ENCODE results near the gene NR1D2. TPM values are rescaled to one million over a fixed set of nuclear protein-coding genes. Genes with fewer than 3 reads are reported as not detected.

The NR1D2 gene
- total RNA-seq, 1 experiment from 2014 or later = 66.0 TPM

DNA sequence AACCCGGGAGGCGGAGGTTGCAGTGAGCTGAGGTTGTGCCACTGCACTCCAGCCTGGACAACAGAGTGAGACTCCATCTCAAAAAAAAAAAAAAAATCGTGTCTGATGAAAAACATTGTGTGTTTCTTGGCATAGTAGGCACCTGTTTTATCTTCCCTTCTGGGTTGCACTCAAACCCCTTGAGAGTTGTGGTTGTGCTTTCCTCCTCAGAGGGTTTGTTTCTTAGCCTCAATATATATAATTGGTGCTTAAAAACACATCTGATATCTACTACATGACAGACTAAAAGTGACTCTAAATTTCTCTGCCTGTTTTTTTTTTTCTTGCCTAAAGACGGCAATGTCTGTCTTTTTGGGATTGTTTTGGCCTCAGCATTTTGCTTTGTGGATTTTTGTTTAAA, 7.6 kb downstream of the NR1D2 start:
- Histone ChIP-seq H3K4me2 (no peak overlapping the region), H3K27ac (no peak overlapping the region), H3F3A (ENCODE audit: insufficient read depth, low read depth) (peaks cover 20% of the 10 kb centered on the region), H3K79me2 (ENCODE audit: low read depth) (peaks cover 97% of the 10 kb centered on the region), H3K36me3 (ENCODE audit: low read depth) (peaks cover 24% of the 10 kb centered on the region), H4K20me1 (ENCODE audit: insufficient read depth) (peaks cover 20% of the 10 kb centered on the region), H3K4me3 (no peak overlapping the region), H3K9me3 (ENCODE audit: insufficient read depth, low read depth) (no peaks in the 10 kb centered on the region), H2AFZ (no peak overlapping the region), H3K9me2 (ENCODE audit: insufficient read depth) (no peaks in the 10 kb centered on the region), H3K4me1 (replicated peaks; ENCODE audit: insufficient read depth) (peaks cover 19% of the 10 kb centered on the region), H3K27me3 (ENCODE audit: insufficient read depth, low read depth) (no peaks in the 10 kb centered on the region)
- intact Hi-C loops (cut with micrococcal nuclease; ENCODE audit: unreplicated experiment) = no loop called here
- no peak for TF ChIP-seq EZH2 (IDR thresholded peaks at IDR 0.05; ENCODE audit: low read depth)
- TF ChIP-seq, protein P1, sequence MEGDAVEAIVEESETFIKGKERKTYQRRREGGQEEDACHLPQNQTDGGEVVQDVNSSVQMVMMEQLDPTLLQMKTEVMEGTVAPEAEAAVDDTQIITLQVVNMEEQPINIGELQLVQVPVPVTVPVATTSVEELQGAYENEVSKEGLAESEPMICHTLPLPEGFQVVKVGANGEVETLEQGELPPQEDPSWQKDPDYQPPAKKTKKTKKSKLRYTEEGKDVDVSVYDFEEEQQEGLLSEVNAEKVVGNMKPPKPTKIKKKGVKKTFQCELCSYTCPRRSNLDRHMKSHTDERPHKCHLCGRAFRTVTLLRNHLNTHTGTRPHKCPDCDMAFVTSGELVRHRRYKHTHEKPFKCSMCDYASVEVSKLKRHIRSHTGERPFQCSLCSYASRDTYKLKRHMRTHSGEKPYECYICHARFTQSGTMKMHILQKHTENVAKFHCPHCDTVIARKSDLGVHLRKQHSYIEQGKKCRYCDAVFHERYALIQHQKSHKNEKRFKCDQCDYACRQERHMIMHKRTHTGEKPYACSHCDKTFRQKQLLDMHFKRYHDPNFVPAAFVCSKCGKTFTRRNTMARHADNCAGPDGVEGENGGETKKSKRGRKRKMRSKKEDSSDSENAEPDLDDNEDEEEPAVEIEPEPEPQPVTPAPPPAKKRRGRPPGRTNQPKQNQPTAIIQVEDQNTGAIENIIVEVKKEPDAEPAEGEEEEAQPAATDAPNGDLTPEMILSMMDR (conservative IDR thresholded peaks at IDR 0.05) = no peak
- BruUV-seq (replicated peaks) = no TSS peak
- ChIA-PET CTCF (no interaction called here), POLR2A (ENCODE audit: unreplicated experiment) (no interaction called here)
- DNase-seq = no peak

DNA sequence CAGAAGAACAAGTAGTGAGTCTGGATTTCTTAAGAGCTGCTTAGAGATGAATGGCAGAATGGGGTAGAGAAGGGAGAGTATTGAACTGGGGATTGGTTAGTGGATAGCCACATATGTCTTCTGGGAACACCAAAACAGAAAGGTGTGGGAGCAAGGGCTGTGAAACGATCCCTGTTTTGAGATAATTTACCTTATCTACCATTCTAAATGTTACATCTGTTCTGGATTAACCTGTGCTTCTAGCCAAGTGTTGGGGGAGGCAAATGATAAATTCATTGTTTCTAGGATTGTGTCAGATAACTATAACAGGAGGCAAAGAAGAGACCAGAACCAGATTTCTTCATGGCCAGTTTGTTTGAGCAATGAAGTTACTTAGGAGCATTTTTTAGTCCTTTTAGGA, 8.4 kb downstream of the NR1D2 start:
- POLR2A ChIA-PET (ENCODE audit: unreplicated experiment) = no interaction called here

DNA sequence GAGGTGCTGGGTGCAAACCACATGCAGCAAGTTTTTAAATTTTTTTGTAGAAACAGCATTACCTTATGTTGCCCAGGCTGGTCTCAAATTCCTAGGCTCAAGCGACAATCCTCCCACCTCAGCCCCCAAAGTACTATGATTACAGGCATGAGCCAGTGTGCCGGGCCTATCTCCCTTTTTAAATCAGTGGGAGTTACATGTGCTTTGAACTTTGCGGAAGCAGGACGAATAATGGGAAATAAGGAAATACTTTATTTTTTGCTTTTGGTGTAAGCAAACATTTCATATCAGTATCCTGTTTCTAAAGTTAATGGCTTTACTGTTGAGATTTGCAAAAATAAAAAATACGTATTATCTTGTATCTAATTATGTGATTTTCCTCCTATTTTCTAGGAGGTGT, 9.1 kb downstream of the NR1D2 start:
- Histone ChIP-seq H4K20me1 (ENCODE audit: insufficient read depth) (peaks cover 14% of the 10 kb centered on the region; the same call in 1 of the 2 replicates), H3K36me3 (ENCODE audit: low read depth) (peaks cover 18% of the 10 kb centered on the region), H3F3A (ENCODE audit: insufficient read depth, low read depth) (peaks cover 26% of the 10 kb centered on the region), H3K79me2 (ENCODE audit: low read depth) (peaks cover 90% of the 10 kb centered on the region), H3K4me2 (no peak overlapping the region), H3K27ac (no peak overlapping the region), H3K9me3 (ENCODE audit: insufficient read depth, low read depth) (no peaks in the 10 kb centered on the region), H3K4me1 (replicated peaks; ENCODE audit: insufficient read depth) (peaks cover 22% of the 10 kb centered on the region), H3K9me2 (ENCODE audit: insufficient read depth) (no peaks in the 10 kb centered on the region), H3K4me3 (no peak overlapping the region), H2AFZ (no peak overlapping the region), H3K27me3 (ENCODE audit: insufficient read depth, low read depth) (no peaks in the 10 kb centered on the region)
- CTCF ChIA-PET = no interaction called here
- intact Hi-C loops (cut with micrococcal nuclease; ENCODE audit: unreplicated experiment) = no loop called here
- BruUV-seq (replicated peaks) = no TSS peak
- TF ChIP-seq, protein P1 (conservative IDR thresholded peaks at IDR 0.05) = no peak
- no peak for TF ChIP-seq EZH2 (IDR thresholded peaks at IDR 0.05; ENCODE audit: low read depth)
- POLR2A ChIA-PET (ENCODE audit: unreplicated experiment) = interaction anchor here (0.7 kb wide), 1 partner anchor 74 kb away, joined by 7 read pairs; no protein-coding TSS in a partner anchor
- no peak for DNase-seq

More for the DNA sequence above, 8.4 kb downstream of the NR1D2 start:
- no peak overlapping the region for H2AFZ ChIP-seq
- CTCF ChIA-PET = no interaction called here
- H3F3A ChIP-seq (ENCODE audit: insufficient read depth, low read depth) = peaks cover 20% of the 10 kb centered on the region
- peaks cover 21% of the 10 kb centered on the region for H3K36me3 ChIP-seq (ENCODE audit: low read depth)
- no peaks in the 10 kb centered on the region for H3K9me3 ChIP-seq (ENCODE audit: insufficient read depth, low read depth)
- H3K4me2 ChIP-seq = no peak overlapping the region
- H3K9me2 ChIP-seq (ENCODE audit: insufficient read depth) = no peaks in the 10 kb centered on the region
- H3K4me1 ChIP-seq (replicated peaks; ENCODE audit: insufficient read depth) = peaks cover 19% of the 10 kb centered on the region
- intact Hi-C loops (cut with micrococcal nuclease; ENCODE audit: unreplicated experiment) = no loop called here
- no peak for TF ChIP-seq EZH2 (IDR thresholded peaks at IDR 0.05; ENCODE audit: low read depth)
- TF ChIP-seq, protein P1 (conservative IDR thresholded peaks at IDR 0.05) = no peak
- no peak for DNase-seq
- H3K27me3 ChIP-seq (ENCODE audit: insufficient read depth, low read depth) = no peaks in the 10 kb centered on the region
- H4K20me1 ChIP-seq (ENCODE audit: insufficient read depth) = peaks cover 16% of the 10 kb centered on the region
- H3K79me2 ChIP-seq (ENCODE audit: low read depth) = peaks cover 96% of the 10 kb centered on the region
- BruUV-seq (replicated peaks) = no TSS peak
- H3K27ac ChIP-seq = no peak overlapping the region
- H3K4me3 ChIP-seq = no peak overlapping the region
